Activated naive CD8-positive, alpha-beta T cell treated with anti-CD3 and anti-CD28 coated beads for 36 hours (primary cell): ENCODE measurements around the gene SMPD4. TPM values are rescaled to one million over a fixed set of nuclear protein-coding genes. Genes with fewer than 3 reads are reported as not detected.

Source experiments
- total RNA-seq, 2 experiments: library from RNA; stranded (reverse); gene quantifications; one replicate each; pipeline ENCODE4 v1.2.3, GENCODE V29; 2021

Gene SMPD4
- total RNA-seq, 2 experiments from 2014 or later, result 109 to 110 TPM

Other genes starting within 250 kb of the SMPD4 start
- not detected for gene RAB6C, start 201.9 kb downstream of the SMPD4 start, total RNA-seq
- gene POTEF, start 52.4 kb downstream of the SMPD4 start, total RNA-seq, result not detected
- gene CCDC74B, start 36.5 kb downstream of the SMPD4 start, total RNA-seq, result 1 to 10 TPM in 1 of 2 experiments, under 1 TPM in 1; 0.72 to 1.4 TPM
- 100 to 1,000 TPM; 366 to 371 TPM for gene MZT2B, start 660 bp upstream of the SMPD4 start, total RNA-seq
- gene TUBA3E, start 16.8 kb upstream of the SMPD4 start, total RNA-seq, result not detected
- gene IMP4, start 161.3 kb upstream of the SMPD4 start, total RNA-seq, result 100 to 1,000 TPM; 225 TPM
- 10 to 100 TPM; 36.4 to 37.2 TPM for gene PTPN18, start 174.5 kb upstream of the SMPD4 start, total RNA-seq